ENCODE measurements around the gene ZDHHC5.

ZDHHC5 gene

DNA sequence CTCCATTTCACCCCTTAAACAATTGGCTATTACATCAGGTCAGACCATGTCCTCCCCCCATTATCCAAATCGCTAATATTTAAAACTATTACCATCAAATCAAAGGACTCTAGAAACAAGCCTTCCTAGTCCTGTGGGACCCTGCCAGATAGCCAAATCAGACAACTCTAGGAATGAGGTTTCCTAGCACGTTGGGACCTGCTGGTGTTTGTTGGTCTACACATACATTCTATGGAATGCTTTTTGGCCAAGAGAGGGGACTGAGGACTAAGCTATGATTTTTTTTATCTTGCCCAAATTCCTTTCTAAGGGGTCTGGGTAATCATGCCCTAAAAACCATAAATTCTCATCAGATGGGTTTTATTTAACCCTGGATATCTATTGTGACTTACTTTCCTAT, 59.3 kb downstream of the ZDHHC5 start:
- no peak for TF ChIP-seq CTCF (conservative IDR thresholded peaks at IDR 0.05; ENCODE audit: control insufficient read depth, insufficient read depth, low read depth, low read length)
- H3K4me3 ChIP-seq (ENCODE audit: control insufficient read depth, low read depth, low read length): no peak overlapping the region
- DNase-seq (ENCODE audit: low read depth): no peak

DNA sequence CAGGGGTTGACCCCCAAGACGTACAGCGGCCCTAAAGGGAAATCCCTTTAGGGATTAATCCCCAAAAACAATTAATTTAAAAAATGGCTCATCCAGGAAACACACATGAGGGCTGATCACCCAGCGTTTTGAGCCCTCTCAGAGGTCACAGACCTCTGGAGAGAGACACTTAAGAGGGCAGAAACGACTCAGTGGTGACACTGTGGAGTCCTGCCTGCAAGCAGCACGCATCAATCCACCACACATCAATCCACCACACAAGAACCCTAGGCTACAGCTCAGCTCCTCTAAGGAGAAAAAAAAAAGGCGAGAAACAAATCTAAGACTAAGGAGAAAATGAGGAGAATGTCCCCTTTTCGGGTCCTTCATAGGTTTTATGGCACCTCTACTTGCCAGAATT, 60.9 kb downstream of the ZDHHC5 start:
- no peak for DNase-seq (ENCODE audit: low read depth)
- no peak overlapping the region for H3K4me3 ChIP-seq (ENCODE audit: control insufficient read depth, low read depth, low read length)
- TF ChIP-seq CTCF (conservative IDR thresholded peaks at IDR 0.05; ENCODE audit: control insufficient read depth, insufficient read depth, low read depth, low read length): no peak

GRCh38 chr11:57729479-57729878, 61.6 kb downstream of the ZDHHC5 start:
- TF ChIP-seq CTCF (conservative IDR thresholded peaks at IDR 0.05; ENCODE audit: control insufficient read depth, insufficient read depth, low read depth, low read length): no peak
- no peak for DNase-seq (ENCODE audit: low read depth)
- H3K4me3 ChIP-seq (ENCODE audit: control insufficient read depth, low read depth, low read length): no peak overlapping the region

DNA sequence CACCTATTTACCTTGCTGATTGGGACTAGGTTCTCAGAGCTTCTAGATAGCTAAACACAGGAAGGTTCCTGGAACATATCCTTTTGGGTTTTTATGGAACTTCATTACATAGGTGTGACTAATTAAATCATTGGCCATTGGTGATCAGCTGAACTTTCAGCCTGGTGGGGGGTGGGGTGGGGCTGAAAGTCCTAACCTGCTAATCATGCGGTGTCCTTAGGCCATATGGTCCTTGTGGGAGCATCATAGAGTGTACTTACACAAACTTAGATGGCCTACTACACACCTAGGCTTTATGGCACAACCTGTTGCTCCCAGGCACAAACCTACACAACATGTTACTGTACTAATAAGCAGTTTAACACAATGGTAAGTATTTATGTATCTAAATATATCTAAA, 64.7 kb downstream of the ZDHHC5 start:
- TF ChIP-seq CTCF (conservative IDR thresholded peaks at IDR 0.05; ENCODE audit: control insufficient read depth, insufficient read depth, low read depth, low read length): no peak
- no peak overlapping the region for H3K4me3 ChIP-seq (ENCODE audit: control insufficient read depth, low read depth, low read length)
- DNase-seq (ENCODE audit: low read depth): no peak

DNA sequence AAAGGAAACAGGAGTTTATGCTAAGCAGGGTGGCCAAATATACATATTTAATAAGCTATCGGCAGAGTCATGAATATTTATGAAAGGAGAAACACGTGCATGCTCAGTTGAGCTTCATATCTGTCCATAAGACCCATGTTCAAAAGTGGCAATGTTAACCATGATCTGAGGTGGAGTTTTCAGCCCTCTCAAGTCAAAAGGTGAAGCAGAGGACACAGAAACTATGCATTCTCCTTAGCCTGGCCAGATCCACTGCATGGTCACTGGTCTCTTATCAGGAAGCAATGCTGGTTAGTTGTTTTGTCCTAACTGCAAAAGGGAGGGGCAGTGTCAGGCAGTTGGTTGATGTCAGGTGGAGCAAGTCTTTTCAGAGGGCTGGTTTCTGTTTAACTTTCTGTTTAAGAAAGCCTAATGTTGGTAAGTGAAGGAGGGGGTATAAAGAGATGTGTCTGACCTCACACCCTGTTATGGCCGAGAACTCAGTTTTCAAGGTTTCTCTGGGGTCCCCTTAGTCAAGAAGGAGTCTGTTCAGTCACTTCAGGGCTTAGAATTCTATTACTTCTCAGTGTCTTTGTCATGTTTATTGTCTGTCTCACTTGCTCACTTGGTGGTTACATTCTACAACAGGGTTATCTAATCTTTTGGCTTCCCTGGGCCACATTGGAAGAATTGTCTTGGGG, 67.8 kb downstream of the ZDHHC5 start:
- no peak for TF ChIP-seq CTCF (conservative IDR thresholded peaks at IDR 0.05; ENCODE audit: control insufficient read depth, insufficient read depth, low read depth, low read length)
- DNase-seq (ENCODE audit: low read depth): no peak

GRCh38 chr11:57741132-57742086, 73.5 kb downstream of the ZDHHC5 start, which contains the start of gene SELENOH:
Gene SELENOH, plus strand, starts transcription at chr11:57741491. Its CDS starts 105 bp downstream, at chr11:57741596.
- peak; percentile 97 for DNase-seq (ENCODE audit: low read depth)
- peak within 1 kb of the TSS; percentile 93 for H3K4me3 ChIP-seq (ENCODE audit: control insufficient read depth, low read depth, low read length)
- TF ChIP-seq CTCF (conservative IDR thresholded peaks at IDR 0.05; ENCODE audit: control insufficient read depth, insufficient read depth, low read depth, low read length): no peak

More for the DNA sequence above, 67.8 kb downstream of the ZDHHC5 start:
- H3K4me3 ChIP-seq (ENCODE audit: control insufficient read depth, low read depth, low read length): no peak overlapping the region

Data from fibroblast of mammary gland (primary cell).